OCI-LY7 (cell line): ENCODE data around the gene MERTK. TPM values are rescaled to one million over a fixed set of nuclear protein-coding genes. Genes with fewer than 3 reads are reported as not detected.
A peak's percentile ranks its signal among the peaks of the same experiment; 100 is the strongest.
"Not testable (repeated sequence)": the region's sequence is repeated elsewhere in the genome, so short reads cannot be mapped to it uniquely, and the experiment has no call there.

Experiments used
- BruUV-seq: library from RNA; stranded (reverse); fragments of 400-500 nt; replicated peaks from 2 replicates; lab custom pipeline; 2021; lab: Mats Ljungman, UMichigan
- CTCF ChIA-PET: fragments of 300-600 bp; sonication (Branson Sonifier 250); formaldehyde crosslinking; loops from one replicate; lab custom pipeline; 2022; ENCODE audit warnings: antibody characterized with exemption; ENCODE audit not compliant: unreplicated experiment; lab: Charles Lee
- POLR2A ChIA-PET: fragments of 300-600 bp; sonication (Branson Sonifier 250); formaldehyde crosslinking; loops from one replicate; lab custom pipeline; 2022; ENCODE audit warnings: antibody characterized with exemption; lab: Charles Lee
- DNase-seq: peaks from one replicate; pipeline ENCODE4 v3.0.0-alpha.2; 2015; ENCODE audit warnings: low spot score
- H2AFZ ChIP-seq: fragments of 200-600 bp; sonication (generic), shearing (Covaris generic); 2 replicates; pipeline ENCODE4 v1.6.1; 2014; ENCODE audit warnings: mild to moderate bottlenecking, antibody characterized with exemption, low read length, moderate library complexity
- H3K27ac ChIP-seq: fragments of 200-600 bp; sonication (generic); 2 replicates; pipeline ENCODE4 v1.5.1; 2014; ENCODE audit warnings: mixed run types, low read depth, mild to moderate bottlenecking, moderate library complexity, low read length, inconsistent platforms; ENCODE audit not compliant: poor library complexity, severe bottlenecking
- H3K36me3 ChIP-seq: fragments of 200-600 bp; sonication (generic); 2 replicates; pipeline ENCODE4 v1.6.1; 2014; ENCODE audit warnings: mild to moderate bottlenecking, antibody characterized with exemption, low read length, moderate library complexity, mixed read lengths; ENCODE audit not compliant: insufficient read depth
- H3K4me1 ChIP-seq: fragments of 200-600 bp; sonication (generic); 2 replicates; pipeline ENCODE4 v1.5.1; 2014; ENCODE audit warnings: mild to moderate bottlenecking, low read length; ENCODE audit not compliant: insufficient read depth, poor library complexity, severe bottlenecking
- H3K4me2 ChIP-seq: fragments of 200-600 bp; sonication (generic); 2 replicates; pipeline ENCODE4 v1.6.1; 2014; ENCODE audit warnings: mild to moderate bottlenecking, low read length
- H3K4me3 ChIP-seq: fragments of 200-600 bp; sonication (generic); 2 replicates; pipeline ENCODE4 v1.5.1; 2014; ENCODE audit warnings: mild to moderate bottlenecking, low read depth, low read length; ENCODE audit not compliant: poor library complexity, severe bottlenecking
- H3K79me2 ChIP-seq: fragments of 200-600 bp; sonication (generic); 2 replicates; pipeline ENCODE4 v1.6.1; 2016; ENCODE audit warnings: low read depth, mild to moderate bottlenecking, low read length, moderate library complexity, mixed read lengths; ENCODE audit not compliant: insufficient read depth
- H3K9me2 ChIP-seq: fragments of 200-600 bp; sonication (generic); 2 replicates; pipeline ENCODE4 v1.6.1; 2016; ENCODE audit warnings: mild to moderate bottlenecking, low read length, mixed read lengths; ENCODE audit not compliant: insufficient read depth
- H3K9me3 ChIP-seq: fragments of 200-600 bp; sonication (generic); 2 replicates; pipeline ENCODE4 v1.6.1; 2014; ENCODE audit warnings: mild to moderate bottlenecking, mixed run types, low read length, mixed read lengths
- H4K20me1 ChIP-seq: fragments of 200-600 bp; sonication (generic); 2 replicates; pipeline ENCODE4 v1.6.1; 2014; ENCODE audit warnings: mild to moderate bottlenecking, antibody characterized with exemption, low read length, moderate library complexity, mixed read lengths; ENCODE audit not compliant: insufficient read depth
- EZH2phosphoT487 ChIP-seq: fragments of 200-600 bp; sonication (generic); IDR thresholded peaks from 2 replicates; pipeline ENCODE4 v1.6.1; 2018; ENCODE audit warnings: low read depth, borderline replicate concordance, mild to moderate bottlenecking, mixed run types, antibody characterized with exemption, low read length, moderate library complexity, mixed read lengths
- intact Hi-C: fragments of 100-400 bp; cut with micrococcal nuclease; formaldehyde crosslinking; loops from one replicate; pipeline ENCODE4 v1.10.0; 2022; ENCODE audit not compliant: unreplicated experiment
- total RNA-seq, 2 experiments: library from RNA; depleted of rRNA in 1 of 2; stranded (reverse); fragments of >200 nt in 1 of 2; shearing (Covaris generic) in 1 of 2; gene quantifications; 2 replicates each; pipeline ENCODE4 v1.2.3, GENCODE V29; 2014 to 2022
- TF ChIP-seq, protein P1 (sequence below): fragments of 200-600 bp; sonication (generic); conservative IDR thresholded peaks from 2 replicates; pipeline ENCODE4 v1.5.1; 2014; ENCODE audit warnings: mild to moderate bottlenecking, antibody characterized with exemption, low read length, moderate library complexity, mixed read lengths

Gene MERTK
- total RNA-seq, 2 experiments from 2014 or later, result 0.38 TPM; not detected in 1

DNA sequence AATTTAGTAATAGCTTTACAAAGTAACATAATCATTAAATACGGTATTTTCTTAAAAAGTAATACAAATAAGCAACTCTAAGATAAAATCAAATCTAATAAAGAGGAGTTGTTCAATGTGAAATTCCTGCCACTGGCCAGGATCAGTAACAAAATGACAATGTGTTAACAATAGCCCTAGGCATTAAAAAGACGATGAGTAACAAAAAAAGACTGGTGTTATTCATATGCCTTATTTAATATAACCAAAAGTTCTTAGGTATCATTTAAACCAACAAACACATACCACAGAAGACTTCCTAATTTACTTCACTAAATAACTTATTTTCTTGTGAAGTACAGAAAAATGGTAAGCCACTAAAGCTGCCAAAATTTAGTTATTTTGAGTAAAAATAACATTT lies 25.6 kb upstream of the MERTK start:
- H2AFZ ChIP-seq, BruUV-seq, H3K9me3 ChIP-seq, CTCF ChIA-PET, H3K4me1 ChIP-seq, POLR2A ChIA-PET, H3K79me2 ChIP-seq, H3K9me2 ChIP-seq, DNase-seq, H3K27ac ChIP-seq, H3K4me3 ChIP-seq, H3K4me2 ChIP-seq, H4K20me1 ChIP-seq, intact Hi-C loops: not testable (repeated sequence)
- peaks cover 77% of the 10 kb centered on the region for H3K36me3 ChIP-seq

DNA sequence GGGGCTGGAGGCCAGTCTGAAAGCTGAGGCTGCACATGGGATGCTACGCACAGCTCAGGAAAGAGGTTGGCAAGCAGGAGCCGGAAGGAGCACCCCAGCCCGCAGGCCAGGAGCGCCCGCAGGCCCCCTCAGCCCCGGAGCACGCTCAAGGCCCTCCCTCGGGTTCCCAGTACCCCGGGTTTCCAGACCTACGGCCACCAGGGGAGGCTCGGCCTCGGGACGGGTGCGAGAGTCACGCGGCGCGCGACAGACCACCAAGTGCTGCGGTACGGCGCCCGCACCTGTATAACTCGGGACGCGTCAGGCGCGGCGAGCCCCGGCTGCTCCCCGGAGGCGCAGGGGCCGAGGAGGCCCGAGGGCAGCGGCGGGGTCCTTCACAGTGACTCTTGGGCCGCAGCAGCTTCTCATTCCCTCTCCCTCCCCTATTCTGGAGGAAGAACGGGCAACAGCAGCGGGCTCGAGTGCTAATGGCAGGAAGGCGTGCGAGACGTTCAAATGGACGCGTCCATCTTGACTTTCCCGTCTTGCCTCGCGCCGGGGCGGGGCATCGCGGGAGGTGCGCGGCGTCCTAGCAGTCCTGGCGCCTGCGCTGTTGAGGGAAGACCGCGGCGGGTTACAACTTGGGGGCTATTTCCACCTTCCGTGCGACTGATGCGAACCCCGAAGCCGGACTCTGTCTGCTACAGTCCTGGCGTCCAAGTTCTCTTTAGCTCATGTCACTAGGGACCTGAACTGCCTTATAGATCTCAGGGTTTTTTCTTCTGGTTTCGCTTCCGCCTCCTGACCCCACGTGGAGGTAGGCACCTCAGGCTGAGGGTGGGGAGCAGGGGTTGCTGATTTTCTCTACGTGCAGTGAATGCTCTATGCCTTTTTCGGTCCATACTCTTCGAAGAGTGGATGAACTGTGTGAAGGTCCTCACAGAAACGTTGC lies 14.5 kb upstream of the MERTK start, which contains the start of gene ANAPC1:
Gene ANAPC1 (minus strand): TSS at position 533 of the 931 bp plus-strand sequence. CDS start 3,368 bp downstream, outside the sequence.
- POLR2A ChIA-PET, result interaction anchor here (0.6 to 1.9 kb wide), 8 partner anchors 9 to 701 kb away, joined by 3 to 7 read pairs (median 4); partner anchors contain the start of gene TMEM87B
- Histone ChIP-seq H3K4me2 (peak within 1 kb of the TSS; percentile 84), H3K9me3 (no peaks in the 10 kb centered on the region), H3K27ac (peak within 1 kb of the TSS; percentile 87), H4K20me1 (no peaks in the 10 kb centered on the region), H3K9me2 (no peaks in the 10 kb centered on the region), H2AFZ (peak within 1 kb of the TSS; percentile 73; the same call in 1 of the 2 replicates), H3K79me2 (peaks cover 34% of the 10 kb centered on the region), H3K4me1 (peaks cover 14% of the 10 kb centered on the region), H3K36me3 (peaks cover 19% of the 10 kb centered on the region), H3K4me3 (peak within 1 kb of the TSS; percentile 88)
- no TSS peak for BruUV-seq
- no peak for TF ChIP-seq EZH2phosphoT487
- TF ChIP-seq, protein P1, sequence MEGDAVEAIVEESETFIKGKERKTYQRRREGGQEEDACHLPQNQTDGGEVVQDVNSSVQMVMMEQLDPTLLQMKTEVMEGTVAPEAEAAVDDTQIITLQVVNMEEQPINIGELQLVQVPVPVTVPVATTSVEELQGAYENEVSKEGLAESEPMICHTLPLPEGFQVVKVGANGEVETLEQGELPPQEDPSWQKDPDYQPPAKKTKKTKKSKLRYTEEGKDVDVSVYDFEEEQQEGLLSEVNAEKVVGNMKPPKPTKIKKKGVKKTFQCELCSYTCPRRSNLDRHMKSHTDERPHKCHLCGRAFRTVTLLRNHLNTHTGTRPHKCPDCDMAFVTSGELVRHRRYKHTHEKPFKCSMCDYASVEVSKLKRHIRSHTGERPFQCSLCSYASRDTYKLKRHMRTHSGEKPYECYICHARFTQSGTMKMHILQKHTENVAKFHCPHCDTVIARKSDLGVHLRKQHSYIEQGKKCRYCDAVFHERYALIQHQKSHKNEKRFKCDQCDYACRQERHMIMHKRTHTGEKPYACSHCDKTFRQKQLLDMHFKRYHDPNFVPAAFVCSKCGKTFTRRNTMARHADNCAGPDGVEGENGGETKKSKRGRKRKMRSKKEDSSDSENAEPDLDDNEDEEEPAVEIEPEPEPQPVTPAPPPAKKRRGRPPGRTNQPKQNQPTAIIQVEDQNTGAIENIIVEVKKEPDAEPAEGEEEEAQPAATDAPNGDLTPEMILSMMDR, result no peak
- intact Hi-C loops, result loop anchor here (5.0 to 10.0 kb wide), 4 partner anchors 393 to 878 kb away; partner anchors contain the start of genes CKAP2L, SLC20A1, TTL and ZC3H6
- CTCF ChIA-PET, result interaction anchor here (0.6 to 1.1 kb wide), 2 partner anchors 193 to 217 kb away, joined by 4 read pairs; no protein-coding TSS in a partner anchor
- peak; percentile 92 for DNase-seq

DNA sequence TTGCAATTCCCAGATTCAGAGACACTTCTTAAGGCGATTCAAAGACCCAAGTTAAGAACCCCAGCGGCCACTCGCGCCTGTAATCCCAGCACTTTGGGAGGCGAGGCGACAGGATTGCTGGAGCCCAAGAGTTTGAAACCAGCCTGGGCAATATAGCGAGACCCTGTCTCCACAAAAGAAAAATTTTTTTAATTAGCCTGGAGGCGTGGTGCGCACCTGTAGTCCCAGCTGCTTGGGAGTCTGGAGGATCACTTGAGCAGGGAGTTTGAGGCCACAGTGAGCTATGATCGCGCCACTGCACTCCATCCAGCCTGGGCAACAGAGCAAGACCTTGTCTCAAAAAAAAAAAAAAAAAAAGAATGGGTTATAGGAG lies 13.8 kb upstream of the MERTK start:
- BruUV-seq, result TSS peak; percentile 93

More for the DNA sequence above, 13.8 kb upstream of the MERTK start:
- H3K4me1 ChIP-seq, result peaks cover 14% of the 10 kb centered on the region
- no peak for DNase-seq
- no peaks in the 10 kb centered on the region for H3K9me2 ChIP-seq
- peaks cover 16% of the 10 kb centered on the region for H3K36me3 ChIP-seq
- POLR2A ChIA-PET, result interaction anchor here (0.6 to 1.9 kb wide), 5 partner anchors 8 to 700 kb away, joined by 3 to 7 read pairs (median 4); partner anchors contain the start of gene TMEM87B
- peak overlapping the region; percentile 73; the same call in 1 of the 2 replicates for H2AFZ ChIP-seq
- CTCF ChIA-PET, result interaction anchor here (1.1 kb wide), 1 partner anchor 216 kb away, joined by 4 read pairs; no protein-coding TSS in a partner anchor
- intact Hi-C loops, result loop anchor here (5.0 to 10.0 kb wide), 4 partner anchors 393 to 878 kb away; partner anchors contain the start of genes CKAP2L, SLC20A1, TTL and ZC3H6
- no peaks in the 10 kb centered on the region for H4K20me1 ChIP-seq
- H3K4me3 ChIP-seq, result peak overlapping the region; percentile 88
- peaks cover 34% of the 10 kb centered on the region for H3K79me2 ChIP-seq
- peak overlapping the region; percentile 87 for H3K27ac ChIP-seq
- no peak for TF ChIP-seq EZH2phosphoT487
- TF ChIP-seq, protein P1, result no peak
- no peaks in the 10 kb centered on the region for H3K9me3 ChIP-seq
- H3K4me2 ChIP-seq, result peak overlapping the region; percentile 84
